Body of pancreas (tissue), 4 donors: ENCODE data around the gene ADIG.

ENCODE experiments used
- POLR2A ChIP-seq, 3 donors: fragments of 450-650 bp; IDR thresholded peaks; one replicate each; pipeline ENCODE4 v1.6.1; 2016; ENCODE audit warnings: antibody characterized with exemption in 3 of 3, mild to moderate bottlenecking in 2 of 3
- TF ChIP-seq, protein P1 (sequence below), 7 experiments: fragments of 450-650 bp in 4 of 7; fragments of 200-600 bp in 3 of 7; sonication (generic) in 3 of 7; IDR thresholded peaks; one replicate each; pipeline ENCODE4 v1.5.1; 2016 to 2019; ENCODE audit warnings: antibody characterized with exemption in 7 of 7

DNA sequence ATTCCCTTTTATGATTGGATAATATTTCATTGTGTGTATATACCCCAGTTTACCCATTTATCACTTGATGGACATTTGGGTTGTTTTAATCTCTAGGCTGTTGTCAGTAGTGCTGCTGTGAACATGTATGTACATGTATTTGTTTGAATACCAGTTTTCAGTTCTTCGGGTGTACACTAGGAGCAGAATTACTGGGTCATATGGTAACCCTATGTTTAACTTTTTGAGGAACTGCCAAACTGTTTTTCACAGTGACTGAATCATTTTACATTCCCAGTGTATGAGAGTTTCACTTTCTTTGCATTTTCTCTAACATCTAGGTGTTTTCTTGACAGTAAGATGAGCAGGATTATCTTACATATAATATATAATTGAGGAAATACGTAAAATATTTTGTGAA is 44.7 kb upstream of the ADIG start:
- TF ChIP-seq, protein P1, sequence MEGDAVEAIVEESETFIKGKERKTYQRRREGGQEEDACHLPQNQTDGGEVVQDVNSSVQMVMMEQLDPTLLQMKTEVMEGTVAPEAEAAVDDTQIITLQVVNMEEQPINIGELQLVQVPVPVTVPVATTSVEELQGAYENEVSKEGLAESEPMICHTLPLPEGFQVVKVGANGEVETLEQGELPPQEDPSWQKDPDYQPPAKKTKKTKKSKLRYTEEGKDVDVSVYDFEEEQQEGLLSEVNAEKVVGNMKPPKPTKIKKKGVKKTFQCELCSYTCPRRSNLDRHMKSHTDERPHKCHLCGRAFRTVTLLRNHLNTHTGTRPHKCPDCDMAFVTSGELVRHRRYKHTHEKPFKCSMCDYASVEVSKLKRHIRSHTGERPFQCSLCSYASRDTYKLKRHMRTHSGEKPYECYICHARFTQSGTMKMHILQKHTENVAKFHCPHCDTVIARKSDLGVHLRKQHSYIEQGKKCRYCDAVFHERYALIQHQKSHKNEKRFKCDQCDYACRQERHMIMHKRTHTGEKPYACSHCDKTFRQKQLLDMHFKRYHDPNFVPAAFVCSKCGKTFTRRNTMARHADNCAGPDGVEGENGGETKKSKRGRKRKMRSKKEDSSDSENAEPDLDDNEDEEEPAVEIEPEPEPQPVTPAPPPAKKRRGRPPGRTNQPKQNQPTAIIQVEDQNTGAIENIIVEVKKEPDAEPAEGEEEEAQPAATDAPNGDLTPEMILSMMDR (IDR thresholded peaks at IDR 0.05) = no peak
- TF ChIP-seq POLR2A (IDR thresholded peaks at IDR 0.05) = no peak
